Cerebellar nuclear complex (tissue), 1 donor: Measurements from ENCODE around the gene SLC13A1.

Experiments
- DNase-seq, 2 experiments: peaks; one replicate each; lab custom pipeline; 2025; lab: John Stamatoyannopoulos, UW

Gene SLC13A1

DNA sequence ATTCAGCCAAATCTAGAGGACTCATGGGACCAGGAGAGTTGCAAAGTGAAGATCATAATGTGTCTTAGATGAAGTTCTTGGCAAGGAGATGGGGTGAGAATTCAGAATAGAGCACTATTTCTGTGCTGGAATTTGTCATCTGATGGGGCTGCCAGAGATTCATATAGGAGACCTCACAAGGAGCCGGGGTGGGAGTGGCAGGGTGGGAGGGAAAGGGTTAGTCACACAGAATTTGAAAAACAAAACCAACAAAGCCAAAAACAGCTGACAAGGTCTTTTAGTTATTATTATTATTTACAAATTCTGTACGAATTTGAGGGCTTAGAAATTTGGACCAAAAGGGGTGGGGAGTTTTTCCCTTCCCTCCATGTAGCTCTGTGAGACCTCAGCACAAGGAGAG is 1.7 kb downstream of the SLC13A1 start:
- DNase-seq: no peak

GRCh38 chr7:123193235-123193634 is 6.5 kb downstream of the SLC13A1 start:
- no peak for DNase-seq

DNA sequence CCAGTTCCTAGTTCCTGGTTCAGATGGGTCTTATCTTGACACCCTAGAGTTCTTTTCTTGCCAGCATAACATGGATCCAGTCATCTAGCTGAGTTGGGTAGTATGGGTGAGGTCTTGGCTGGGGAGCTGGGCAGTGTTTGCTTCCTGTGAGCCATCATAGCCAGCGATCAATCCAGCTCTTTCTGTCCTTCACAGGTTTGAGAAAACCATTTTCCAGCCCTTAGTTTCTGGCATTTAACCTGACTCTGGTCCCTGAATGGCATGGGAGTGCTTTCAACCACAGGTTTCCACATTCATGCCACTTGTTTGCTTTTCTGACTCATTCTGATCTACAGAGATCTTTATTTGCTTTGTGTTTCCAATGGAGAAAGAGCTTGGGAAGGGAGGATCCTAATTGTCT is 8.6 kb downstream of the SLC13A1 start:
- no peak for DNase-seq

GRCh38 chr7:123190109-123190831 is 9.5 kb downstream of the SLC13A1 start:
- no peak for DNase-seq

DNA sequence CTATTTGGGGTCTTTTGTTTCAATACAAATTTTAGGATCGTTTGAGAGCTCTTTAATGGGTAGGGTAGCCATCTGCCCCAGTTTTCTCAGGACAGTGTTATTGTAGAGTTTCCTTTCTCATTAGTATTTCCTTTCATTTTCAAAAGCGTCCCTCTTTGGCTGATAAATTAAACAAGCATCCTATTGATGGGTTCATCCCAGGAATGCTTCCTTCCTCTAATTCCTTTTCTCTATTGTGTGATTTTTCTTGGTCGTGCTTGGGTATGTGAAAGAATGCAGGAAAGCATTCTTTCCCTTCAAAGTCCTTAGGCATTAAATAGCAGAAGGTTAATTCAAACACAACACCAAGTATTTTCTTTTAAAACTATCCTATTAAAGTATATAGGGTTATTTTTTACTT is 14.0 kb downstream of the SLC13A1 start:
- DNase-seq: no peak

- DNase-seq: no peak
Measured at GRCh38 chr7:123184271-123184670, 15.5 kb downstream of the SLC13A1 start.

GRCh38 chr7:123183431-123183830 is 16.3 kb downstream of the SLC13A1 start:
- DNase-seq: no peak

- DNase-seq: no peak
Measured at GRCh38 chr7:123177442-123177841, 22.3 kb downstream of the SLC13A1 start.

- DNase-seq: no peak
Measured at GRCh38 chr7:123170333-123171246, 29.2 kb downstream of the SLC13A1 start.

GRCh38 chr7:123169065-123169464 is 30.7 kb downstream of the SLC13A1 start:
- DNase-seq: no peak

DNA sequence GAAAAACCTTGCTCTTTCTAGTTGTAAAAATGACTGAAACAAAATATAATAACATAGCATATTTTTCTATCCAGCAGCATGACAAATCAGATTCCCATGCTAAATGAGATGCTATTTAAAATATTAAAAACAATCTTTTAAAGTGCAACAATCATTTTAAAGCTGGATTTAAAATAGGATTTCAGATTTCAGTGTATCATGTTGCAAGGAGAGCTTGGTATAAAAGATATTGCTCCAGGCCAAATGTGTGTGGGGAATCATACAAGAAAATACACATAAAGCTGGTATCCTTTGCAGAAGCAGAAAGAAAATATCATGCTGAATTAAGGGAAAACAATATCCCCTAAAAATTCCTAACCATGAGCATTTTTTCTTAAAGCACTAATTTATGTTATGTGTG is 42.2 kb downstream of the SLC13A1 start:
- no peak for DNase-seq

GRCh38 chr7:123155571-123155970 is 44.2 kb downstream of the SLC13A1 start:
- DNase-seq: peak in 1 of 2 experiments; percentile 9

DNA sequence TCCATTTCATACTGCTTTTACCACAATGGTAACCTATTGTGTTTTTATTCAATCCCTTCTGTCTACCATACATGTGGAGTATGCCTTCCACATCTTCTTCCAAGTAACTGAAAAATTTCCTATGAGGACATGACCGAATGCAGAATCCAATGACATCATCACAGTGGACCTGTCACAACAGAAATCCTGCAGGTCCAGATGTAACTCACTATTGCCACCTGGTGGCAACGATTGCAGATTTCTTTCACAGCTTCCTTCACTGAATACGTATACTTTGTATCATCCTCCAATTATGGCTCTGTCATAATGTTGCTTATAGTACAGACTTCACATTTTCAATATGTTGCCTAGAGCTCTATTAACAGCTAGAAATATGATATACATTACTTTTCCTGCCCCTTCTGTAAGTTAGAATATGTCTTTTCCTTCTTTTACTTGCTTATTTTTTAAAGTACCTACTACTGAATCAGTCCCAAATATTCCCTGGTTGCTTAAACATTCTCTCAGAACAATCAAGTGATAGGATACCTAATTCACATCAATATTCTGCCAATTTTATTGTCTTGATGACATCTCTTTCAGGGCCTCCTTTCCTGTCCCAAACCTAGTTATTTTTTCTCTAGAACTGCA is 45.4 kb downstream of the SLC13A1 start:
- peak; percentile 15 to 76 for DNase-seq

DNA sequence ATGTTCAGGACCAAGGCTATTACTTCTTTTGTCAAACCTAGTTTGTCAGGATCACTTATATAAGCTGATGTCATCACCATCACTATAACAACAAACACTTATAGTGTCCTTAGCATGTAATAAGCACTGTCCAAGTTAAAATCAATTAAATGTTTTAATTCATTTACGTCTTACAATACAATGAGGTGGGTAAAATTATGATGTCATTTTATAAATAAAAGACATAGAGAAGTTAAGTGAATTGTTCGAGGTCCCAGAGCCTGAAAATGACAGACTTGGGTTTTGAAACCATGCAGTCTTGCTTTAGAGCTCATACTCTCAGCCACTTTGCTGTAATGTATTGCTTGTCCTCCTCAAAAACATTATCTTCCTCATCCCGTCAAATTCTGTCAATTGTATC is 48.3 kb downstream of the SLC13A1 start:
- no peak for DNase-seq

- no peak for DNase-seq
Measured at GRCh38 chr7:123148813-123149212, 51.0 kb downstream of the SLC13A1 start.

GRCh38 chr7:123143252-123144006 is 56.3 kb downstream of the SLC13A1 start:
- no peak for DNase-seq

GRCh38 chr7:123140561-123140960 is 59.2 kb downstream of the SLC13A1 start:
- DNase-seq: no peak

DNA sequence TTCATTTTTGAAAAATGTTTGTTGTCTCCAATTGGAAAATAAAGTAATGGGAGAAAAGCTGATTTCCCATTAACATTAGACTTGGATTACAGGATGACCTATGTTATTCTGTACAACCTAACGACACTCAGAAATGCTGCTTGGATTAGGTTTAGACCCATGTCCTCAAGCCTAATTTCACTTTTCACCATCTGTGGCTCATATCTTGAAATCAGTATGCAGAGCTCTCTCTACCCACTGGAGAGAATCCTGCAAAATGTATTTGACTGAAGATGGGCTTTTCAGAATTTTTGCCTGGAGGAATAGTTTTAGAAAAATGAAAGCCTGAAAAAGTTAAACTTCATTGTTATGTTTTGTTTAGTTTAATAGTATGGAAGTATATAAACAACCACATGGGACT is 63.8 kb downstream of the SLC13A1 start:
- DNase-seq: no peak

GRCh38 chr7:123133924-123134323 is 65.8 kb downstream of the SLC13A1 start:
- no peak for DNase-seq

DNA sequence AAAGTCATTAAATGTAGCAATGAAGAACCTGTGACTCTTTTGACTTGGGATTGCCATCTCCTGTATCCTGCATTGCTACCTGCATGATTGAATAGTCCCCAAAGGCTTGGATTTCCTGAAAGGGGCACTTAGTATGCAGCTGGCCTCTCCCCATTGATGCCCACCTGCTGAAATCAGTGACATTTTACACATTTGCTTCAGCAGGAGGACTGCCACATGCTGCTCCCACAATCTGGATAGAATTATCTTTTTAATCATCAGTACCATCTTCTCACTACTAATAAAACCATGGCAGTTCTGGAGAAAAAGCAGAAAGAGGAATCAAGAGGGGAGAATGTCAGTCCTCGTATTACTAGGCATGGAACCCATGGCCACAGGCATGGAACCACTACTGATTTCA is 67.8 kb downstream of the SLC13A1 start:
- DNase-seq: peak; percentile 76 to 97

- peak in 1 of 2 experiments; percentile 73 for DNase-seq
Measured at GRCh38 chr7:123131556-123131955, 68.2 kb downstream of the SLC13A1 start.

GRCh38 chr7:123131140-123131539 is 68.6 kb downstream of the SLC13A1 start:
- DNase-seq: no peak
